Measurements from ENCODE around the gene CD27.

Gene CD27

GRCh38 chr12:6443361-6443983 is 1.3 kb upstream of the CD27 start:
- no peak for TF ChIP-seq CTCF (IDR thresholded peaks at IDR 0.05; ENCODE audit: insufficient read depth, low read depth, low read length, missing control alignments)
- H3K4me3 ChIP-seq (ENCODE audit: low read depth, low read length): peak overlapping the region; percentile 99
- peak; percentile 92 for DNase-seq (ENCODE audit: low read depth)

- peak overlapping the region; percentile 99 for H3K4me3 ChIP-seq (ENCODE audit: low read depth, low read length)
- DNase-seq (ENCODE audit: low read depth): peak; percentile 67
- TF ChIP-seq CTCF (IDR thresholded peaks at IDR 0.05; ENCODE audit: insufficient read depth, low read depth, low read length, missing control alignments): no peak
Measured at GRCh38 chr12:6444031-6444430, 724 bp upstream of the CD27 start.

- no peak for DNase-seq (ENCODE audit: low read depth)
- no peak for TF ChIP-seq CTCF (IDR thresholded peaks at IDR 0.05; ENCODE audit: insufficient read depth, low read depth, low read length, missing control alignments)
- peak overlapping the region; percentile 95 for H3K4me3 ChIP-seq (ENCODE audit: low read depth, low read length)
Measured at GRCh38 chr12:6450091-6450868, 5.5 kb downstream of the CD27 start.

- H3K4me3 ChIP-seq (ENCODE audit: low read depth, low read length): peak overlapping the region; percentile 95
- no peak for TF ChIP-seq CTCF (IDR thresholded peaks at IDR 0.05; ENCODE audit: insufficient read depth, low read depth, low read length, missing control alignments)
- DNase-seq (ENCODE audit: low read depth): no peak
Measured at GRCh38 chr12:6450869-6451347, 6.2 kb downstream of the CD27 start.

- TF ChIP-seq CTCF (IDR thresholded peaks at IDR 0.05; ENCODE audit: insufficient read depth, low read depth, low read length, missing control alignments): no peak
- DNase-seq (ENCODE audit: low read depth): peak; percentile 95
- peak within 1 kb of the TSS; percentile 95 for H3K4me3 ChIP-seq (ENCODE audit: low read depth, low read length)
Measured at GRCh38 chr12:6451348-6452244, 6.8 kb downstream of the CD27 start, which contains the start of gene TAPBPL. Gene TAPBPL, plus strand, starts transcription at chr12:6452042. Its CDS starts 207 bp downstream, at chr12:6452249.

GRCh38 chr12:6452245-6452943 is 7.6 kb downstream of the CD27 start:
- H3K4me3 ChIP-seq (ENCODE audit: low read depth, low read length): peak overlapping the region; percentile 95
- TF ChIP-seq CTCF (IDR thresholded peaks at IDR 0.05; ENCODE audit: insufficient read depth, low read depth, low read length, missing control alignments): no peak
- DNase-seq (ENCODE audit: low read depth): peak; percentile 53

All from GM12865 (cell line).